ENCODE results near the gene SORBS2.

- no peak for TF ChIP-seq CTCF (IDR thresholded peaks at IDR 0.05; ENCODE audit: extremely low read depth in 1 of 2, insufficient read depth in 1 of 2, low read depth in 1 of 2, low read length in 2 of 2)
- TF ChIP-seq POLR2A (IDR thresholded peaks at IDR 0.05; ENCODE audit: low read depth, low read length): no peak
- TF ChIP-seq EZH2 (IDR thresholded peaks at IDR 0.05; ENCODE audit: borderline replicate concordance, low read depth, low read length, severe bottlenecking): no peak
Measured at GRCh38 chr4:185718578-185719499, 93.2 kb downstream of the SORBS2 start.

All from endothelial cell of umbilical vein (primary cell).